ENCODE data around the gene MRPL47. TPM values are rescaled to one million over a fixed set of nuclear protein-coding genes. Genes with fewer than 3 reads are reported as not detected.

The MRPL47 gene
- total RNA-seq, 1 donor from 2014 or later: 21.0 TPM

- H3K36me3 ChIP-seq: peaks cover 73% of the 10 kb centered on the region
- intact Hi-C loops (cut with DNase I): no loop called here
- no peak for DNase-seq
Measured at GRCh38 chr3:179622023-179622422, 17.6 kb upstream of the MRPL47 start.

GRCh38 chr3:179615458-179616173, 11.2 kb upstream of the MRPL47 start:
- peaks cover 47% of the 10 kb centered on the region for H3K36me3 ChIP-seq
- no peak overlapping the region for H3K27ac ChIP-seq
- ATAC-seq (no peak), DNase-seq (no peak)
- intact Hi-C loops (cut with DNase I): no loop called here
- TF ChIP-seq CTCF (IDR thresholded peaks at IDR 0.05): no peak
- H3K4me1 ChIP-seq: no peaks in the 10 kb centered on the region
- no peak overlapping the region for H3K4me3 ChIP-seq
- H3K9me3 ChIP-seq: no peaks in the 10 kb centered on the region
- no peaks in the 10 kb centered on the region for H3K27me3 ChIP-seq (ENCODE audit: low read depth)

More at GRCh38 chr3:179622023-179622422, 17.6 kb upstream of the MRPL47 start:
- Histone ChIP-seq H3K27ac (no peak overlapping the region), H3K4me1 (no peaks in the 10 kb centered on the region), H3K9me3 (no peaks in the 10 kb centered on the region), H3K27me3 (ENCODE audit: low read depth) (no peaks in the 10 kb centered on the region), H3K4me3 (no peak overlapping the region)
- no peak for ATAC-seq
- TF ChIP-seq CTCF (IDR thresholded peaks at IDR 0.05): no peak

GRCh38 chr3:179613807-179614206, 9.4 kb upstream of the MRPL47 start:
- ATAC-seq: no peak
- Histone ChIP-seq H3K9me3 (no peaks in the 10 kb centered on the region), H3K27ac (no peak overlapping the region), H3K27me3 (ENCODE audit: low read depth) (no peaks in the 10 kb centered on the region), H3K36me3 (peaks cover 46% of the 10 kb centered on the region), H3K4me3 (no peak overlapping the region), H3K4me1 (no peaks in the 10 kb centered on the region)
- intact Hi-C loops (cut with DNase I): no loop called here
- DNase-seq: no peak
- TF ChIP-seq CTCF (IDR thresholded peaks at IDR 0.05): no peak

GRCh38 chr3:179610066-179610465, 5.6 kb upstream of the MRPL47 start:
- Histone ChIP-seq H3K27ac (no peak overlapping the region), H3K4me3 (no peak overlapping the region), H3K9me3 (no peaks in the 10 kb centered on the region), H3K27me3 (ENCODE audit: low read depth) (no peaks in the 10 kb centered on the region), H3K36me3 (peaks cover 16% of the 10 kb centered on the region), H3K4me1 (peaks cover 10% of the 10 kb centered on the region)
- intact Hi-C loops (cut with DNase I): no loop called here
- no peak for TF ChIP-seq CTCF (IDR thresholded peaks at IDR 0.05)
- DNase-seq: no peak
- ATAC-seq: no peak

- H3K4me3 ChIP-seq: no peak overlapping the region
- peaks cover 10% of the 10 kb centered on the region for H3K4me1 ChIP-seq
- H3K36me3 ChIP-seq: peaks cover 12% of the 10 kb centered on the region
- H3K27me3 ChIP-seq (ENCODE audit: low read depth): no peaks in the 10 kb centered on the region
- ATAC-seq: no peak
- TF ChIP-seq CTCF (IDR thresholded peaks at IDR 0.05): no peak
- H3K9me3 ChIP-seq: no peaks in the 10 kb centered on the region
- intact Hi-C loops (cut with DNase I): no loop called here
- DNase-seq: no peak
- no peak overlapping the region for H3K27ac ChIP-seq
Measured at GRCh38 chr3:179608931-179609720, 4.7 kb upstream of the MRPL47 start.

Data from lower lobe of right lung (tissue), 2 donors.